Esophagus mucosa (tissue), 1 donor: ENCODE results near the gene MCIDAS. TPM values are rescaled to one million over a fixed set of nuclear protein-coding genes. Genes with fewer than 3 reads are reported as not detected.

ENCODE experiments used
- total RNA-seq: library from RNA; stranded (reverse); gene quantifications from one replicate; pipeline ENCODE4 v1.2.4, GENCODE V29; 2023
- donor health status: DM: yes; HTN: yes; CAD: no.

The MCIDAS gene
- total RNA-seq, 1 donor from 2014 or later, result 0.20 TPM

Other genes starting within 250 kb of the MCIDAS start
- not detected for gene ESM1, start 241.7 kb downstream of the MCIDAS start, total RNA-seq
- not detected for gene GZMK, start 203.1 kb downstream of the MCIDAS start, total RNA-seq
- 0.36 TPM for gene GZMA, start 124.7 kb downstream of the MCIDAS start, total RNA-seq
- 6.3 TPM for gene GPX8, start 67.1 kb downstream of the MCIDAS start, total RNA-seq
- not detected for gene CDC20B, start 54.1 kb downstream of the MCIDAS start, total RNA-seq
- 2.2 TPM for gene CCNO, start 6.3 kb upstream of the MCIDAS start, total RNA-seq
- gene DHX29, start 80.4 kb upstream of the MCIDAS start, total RNA-seq, result 18.2 TPM
- gene MTREX, start 80.7 kb upstream of the MCIDAS start, total RNA-seq, result 42.2 TPM